Stimulated activated CD8-positive, alpha-beta memory T cell treated with anti-CD3 and anti-CD28 coated beads, Interleukin-2, amount 100 ng/mL, for 48 hours (primary cell): ENCODE measurements around the gene CAB39.

Experiments
- DNase-seq, 2 donors: peaks; one replicate each; pipeline ENCODE4 v3.0.0-alpha.2; 2020; ENCODE audit warnings: low read depth in 2 of 2

CAB39 gene

DNA sequence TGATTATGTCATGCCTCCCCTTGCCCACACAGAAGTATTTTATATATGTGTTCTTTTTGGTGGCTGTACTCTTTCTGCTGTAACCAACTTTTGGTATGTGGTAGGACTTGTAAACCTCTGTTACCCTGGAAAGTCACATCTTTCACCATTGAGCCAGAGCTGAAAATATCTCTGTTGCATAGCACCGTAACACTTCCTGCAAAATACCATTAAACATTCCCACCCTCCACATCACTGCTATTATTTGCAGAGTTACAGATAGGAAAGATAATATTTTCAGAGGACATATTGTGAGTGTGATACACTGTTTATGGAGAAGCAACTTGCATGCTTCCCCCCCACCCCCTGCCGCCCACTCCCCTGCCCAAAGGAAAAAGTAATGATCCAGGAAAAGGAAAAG, 44.8 kb downstream of the CAB39 start:
- no peak for DNase-seq

DNA sequence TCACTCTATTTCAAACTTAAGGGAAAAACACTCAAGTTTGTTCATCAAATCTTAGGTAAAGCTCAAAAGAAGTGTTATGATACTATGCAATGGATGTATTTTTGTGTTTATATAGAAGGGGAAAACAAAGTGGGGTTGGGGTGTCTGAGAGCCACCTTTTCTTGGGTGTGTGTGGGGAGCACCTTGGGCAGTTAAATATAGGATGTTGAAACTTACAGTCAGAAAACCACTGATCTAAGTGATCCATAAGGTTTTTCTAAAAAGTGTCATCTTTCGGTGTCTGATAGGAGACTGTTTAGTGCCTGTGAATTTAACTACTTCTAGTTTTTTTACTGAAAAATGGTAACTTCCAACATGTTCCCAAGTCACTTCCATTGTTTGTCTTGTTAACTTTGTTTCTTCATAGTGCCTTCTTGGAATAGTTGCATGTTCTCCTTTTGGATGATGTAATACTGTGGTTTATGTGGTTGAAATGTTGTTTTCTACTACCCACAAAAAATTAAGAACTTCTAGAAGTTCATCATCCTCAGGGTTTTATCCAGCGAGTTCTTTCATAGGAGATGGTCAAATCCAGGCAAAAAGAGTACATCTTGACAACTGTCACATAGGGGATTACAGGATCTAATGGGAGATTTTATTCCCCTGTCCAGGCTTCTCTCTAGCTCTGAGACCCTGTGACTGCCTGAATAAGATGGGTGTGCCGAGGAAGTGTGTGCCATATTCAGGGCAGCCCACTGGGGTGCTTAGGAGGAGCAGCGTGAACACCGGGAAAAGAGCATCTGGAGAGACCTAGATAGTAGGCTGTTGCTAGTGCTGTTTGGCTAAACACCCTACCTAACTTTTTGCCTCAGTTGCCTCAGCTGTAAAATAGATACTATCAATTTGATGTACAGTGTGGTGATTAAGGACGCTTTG, 46.2 kb downstream of the CAB39 start:
- no peak for DNase-seq

DNA sequence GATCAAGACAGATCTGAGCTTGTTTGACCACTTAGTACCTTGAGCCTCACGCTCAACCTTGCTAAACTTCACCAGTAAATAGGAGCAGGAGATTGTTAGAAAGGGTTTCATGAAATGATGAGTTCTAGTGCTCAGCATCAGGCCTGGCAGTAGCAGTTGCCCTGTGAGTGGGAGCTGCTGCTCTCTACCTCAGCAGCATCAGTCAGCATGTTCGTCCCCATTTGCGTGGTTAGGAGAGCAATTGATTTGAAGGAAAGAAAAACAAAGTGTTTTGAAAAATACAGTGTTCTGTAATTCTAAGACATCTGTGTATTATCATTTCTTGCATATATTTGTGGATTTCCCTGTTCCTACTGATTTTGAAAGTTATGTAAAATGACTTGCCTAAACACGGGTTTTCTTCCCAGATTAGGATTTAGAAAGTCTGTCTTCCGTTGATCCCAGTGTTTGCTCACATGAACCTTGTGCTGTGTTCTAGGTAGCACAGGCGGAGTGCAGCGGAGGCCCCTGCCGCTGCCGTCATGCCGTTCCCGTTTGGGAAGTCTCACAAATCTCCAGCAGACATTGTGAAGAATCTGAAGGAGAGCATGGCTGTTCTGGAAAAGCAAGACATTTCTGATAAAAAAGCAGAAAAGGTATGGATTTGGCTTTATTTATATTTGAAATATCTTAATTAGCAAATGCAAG, 47.0 kb downstream of the CAB39 start:
- no peak for DNase-seq

GRCh38 chr2:230761704-230762103, 49.1 kb downstream of the CAB39 start:
- no peak for DNase-seq

- DNase-seq = no peak
Observed at GRCh38 chr2:230762317-230762896, 49.8 kb downstream of the CAB39 start.

GRCh38 chr2:230764346-230764745, 51.7 kb downstream of the CAB39 start:
- DNase-seq = no peak

- DNase-seq = no peak
Observed at GRCh38 chr2:230765611-230766300, 53.1 kb downstream of the CAB39 start.

- no peak for DNase-seq
Observed at GRCh38 chr2:230767862-230768388, 55.3 kb downstream of the CAB39 start.

GRCh38 chr2:230770804-230771203, 58.2 kb downstream of the CAB39 start:
- no peak for DNase-seq

GRCh38 chr2:230772156-230772555, 59.5 kb downstream of the CAB39 start:
- no peak for DNase-seq

DNA sequence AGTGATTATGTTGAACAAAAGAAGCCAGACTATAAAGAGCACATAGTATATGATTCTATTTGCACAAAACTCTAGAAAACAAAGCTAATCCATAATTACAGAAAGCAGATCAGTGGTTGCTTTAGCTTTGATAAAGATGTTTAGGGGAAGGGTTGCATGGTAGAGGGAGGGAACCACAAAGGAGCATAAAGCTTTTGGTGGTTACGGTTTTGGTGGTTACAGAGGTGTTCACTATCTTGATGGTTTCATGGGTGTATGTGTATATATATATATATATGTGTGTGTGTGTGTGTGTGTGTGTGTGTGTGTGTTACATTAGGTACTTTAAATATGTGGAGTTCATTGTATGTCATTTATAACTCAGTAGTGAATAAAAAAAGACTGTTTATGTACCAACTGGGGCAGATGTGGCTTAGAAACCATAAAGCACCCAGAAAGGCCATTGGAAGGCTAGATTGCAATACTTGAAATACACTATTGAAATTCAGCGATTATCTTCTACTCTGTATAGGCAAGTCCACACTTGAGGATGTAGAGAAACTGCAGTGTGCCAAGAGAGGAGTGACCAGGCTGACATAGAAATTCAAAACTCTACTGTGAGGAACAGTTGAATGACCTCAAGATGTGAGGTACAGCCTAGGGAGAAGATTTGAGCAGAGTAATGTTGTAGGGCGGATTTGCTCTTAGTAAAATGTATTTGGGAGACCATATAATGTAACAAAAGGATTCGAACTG, 60.6 kb downstream of the CAB39 start:
- no peak for DNase-seq

DNA sequence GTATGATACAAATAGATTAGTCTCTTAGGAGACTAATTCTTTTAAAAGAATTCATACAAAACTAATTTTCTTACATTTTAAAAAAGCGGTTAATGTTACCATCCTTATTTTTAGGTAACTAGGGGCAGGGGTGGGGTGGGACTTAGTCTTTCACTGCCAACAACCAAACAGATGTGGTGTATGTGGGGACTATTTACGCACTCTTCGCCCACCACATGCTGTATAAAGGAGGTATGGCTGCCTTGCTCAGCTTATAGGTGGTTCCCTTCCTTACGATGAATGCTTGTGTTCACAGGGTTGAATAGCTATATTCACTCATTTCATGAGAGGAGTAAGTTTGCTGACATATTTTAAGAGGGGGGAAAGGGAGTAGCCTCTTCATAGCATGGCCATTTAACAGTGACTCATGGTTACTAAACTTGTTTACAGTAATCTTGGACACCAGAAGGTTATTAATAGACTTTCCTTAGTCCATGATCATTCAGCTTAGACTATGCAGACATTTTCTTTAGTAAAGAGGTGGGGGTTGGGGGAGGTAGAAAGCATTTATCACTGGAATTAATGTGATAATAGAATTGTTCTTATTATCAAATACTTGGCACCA, 61.8 kb downstream of the CAB39 start:
- DNase-seq = no peak

DNA sequence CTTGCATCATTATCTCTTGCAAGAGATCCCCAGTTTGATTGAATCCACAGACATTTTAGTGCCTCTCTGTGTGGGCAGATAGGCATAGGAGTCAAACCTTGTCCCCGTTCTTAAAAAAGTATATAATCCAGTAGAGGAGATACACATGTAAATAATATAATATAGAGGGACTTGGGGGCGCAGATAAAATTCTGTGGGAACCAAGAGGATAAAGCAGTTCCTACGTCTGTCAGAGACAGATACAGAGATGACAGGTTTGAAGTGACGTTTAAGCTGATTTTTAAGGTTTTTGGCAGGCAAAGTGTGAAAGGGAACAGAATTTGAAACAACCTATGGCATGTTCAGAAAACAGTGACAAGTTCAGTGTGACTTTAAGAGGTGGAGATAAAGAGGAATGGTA, 63.1 kb downstream of the CAB39 start:
- no peak for DNase-seq

DNA sequence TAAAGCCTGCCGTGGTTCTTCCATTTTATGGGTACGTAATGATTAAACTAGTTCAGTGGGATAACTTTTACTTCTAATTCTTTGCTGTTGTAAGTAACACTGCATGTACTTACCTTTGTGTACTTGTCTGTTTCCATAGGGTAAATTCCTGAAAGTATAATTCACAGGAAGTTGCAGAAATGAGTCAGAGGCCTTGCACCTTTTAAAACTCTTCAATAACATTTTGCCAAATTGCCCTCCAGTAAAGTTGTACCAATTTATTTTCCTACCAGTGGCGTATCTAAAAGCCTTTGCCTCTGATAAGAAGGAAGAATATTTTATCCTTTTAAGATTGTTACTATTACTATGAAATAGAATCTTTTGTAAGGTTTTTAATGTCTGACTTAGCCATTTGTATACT, 65.1 kb downstream of the CAB39 start:
- no peak for DNase-seq

- no peak for DNase-seq
Observed at GRCh38 chr2:230778350-230779063, 65.9 kb downstream of the CAB39 start.

- no peak for DNase-seq
Observed at GRCh38 chr2:230779126-230779525, 66.5 kb downstream of the CAB39 start.

DNA sequence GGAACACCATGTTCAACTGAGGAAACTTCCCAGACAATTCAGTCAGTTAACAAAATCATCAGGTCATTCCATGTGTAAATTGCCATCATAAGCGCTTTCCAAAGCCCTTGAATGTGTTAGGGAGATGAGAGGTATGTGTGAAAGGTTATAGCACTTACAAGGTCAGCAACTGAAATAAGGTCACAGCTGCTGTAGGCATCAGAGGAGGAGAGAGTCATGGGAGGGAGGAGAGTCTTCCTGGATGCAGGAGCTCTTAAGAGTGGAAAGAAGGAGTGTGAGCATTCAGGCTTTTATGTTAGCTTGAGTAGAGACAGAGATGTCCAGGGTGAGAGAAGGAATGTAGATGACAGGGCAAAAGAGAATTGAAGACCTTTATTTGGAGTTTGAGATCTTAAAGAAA, 67.0 kb downstream of the CAB39 start:
- DNase-seq = no peak

- no peak for DNase-seq
Observed at GRCh38 chr2:230781130-230781797, 68.6 kb downstream of the CAB39 start.

- DNase-seq = no peak
Observed at GRCh38 chr2:230783101-230783500, 70.5 kb downstream of the CAB39 start.

DNA sequence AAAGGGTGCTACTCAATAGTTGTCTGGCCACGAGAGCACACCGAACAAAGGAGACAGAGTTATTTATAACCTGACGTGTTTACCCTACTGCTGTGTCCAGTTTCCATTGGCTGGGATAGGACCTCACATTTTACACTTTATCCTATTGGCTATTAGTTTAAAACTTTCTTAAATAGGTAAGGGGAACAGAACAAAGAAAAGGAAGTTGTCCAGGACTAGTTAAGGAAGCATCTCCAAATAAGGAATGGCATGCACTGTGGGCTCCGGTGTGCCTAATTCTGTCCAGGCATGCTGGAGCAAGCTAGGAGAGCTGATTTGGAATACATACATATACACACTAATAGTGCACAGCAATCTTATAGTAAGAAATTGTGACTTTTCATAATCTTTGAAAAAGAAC, 72.2 kb downstream of the CAB39 start:
- DNase-seq = no peak
